CD4-positive, alpha-beta T cell treated with Interleukin-6 at 100 ng/mL for 8 hours (primary cell): ENCODE data around the gene KLHL10.

Experiments used
- DNase-seq: peaks from one replicate; pipeline ENCODE4 v3.0.0-alpha.2; 2020; ENCODE audit warnings: mixed read lengths, low spot score

Gene KLHL10

DNA sequence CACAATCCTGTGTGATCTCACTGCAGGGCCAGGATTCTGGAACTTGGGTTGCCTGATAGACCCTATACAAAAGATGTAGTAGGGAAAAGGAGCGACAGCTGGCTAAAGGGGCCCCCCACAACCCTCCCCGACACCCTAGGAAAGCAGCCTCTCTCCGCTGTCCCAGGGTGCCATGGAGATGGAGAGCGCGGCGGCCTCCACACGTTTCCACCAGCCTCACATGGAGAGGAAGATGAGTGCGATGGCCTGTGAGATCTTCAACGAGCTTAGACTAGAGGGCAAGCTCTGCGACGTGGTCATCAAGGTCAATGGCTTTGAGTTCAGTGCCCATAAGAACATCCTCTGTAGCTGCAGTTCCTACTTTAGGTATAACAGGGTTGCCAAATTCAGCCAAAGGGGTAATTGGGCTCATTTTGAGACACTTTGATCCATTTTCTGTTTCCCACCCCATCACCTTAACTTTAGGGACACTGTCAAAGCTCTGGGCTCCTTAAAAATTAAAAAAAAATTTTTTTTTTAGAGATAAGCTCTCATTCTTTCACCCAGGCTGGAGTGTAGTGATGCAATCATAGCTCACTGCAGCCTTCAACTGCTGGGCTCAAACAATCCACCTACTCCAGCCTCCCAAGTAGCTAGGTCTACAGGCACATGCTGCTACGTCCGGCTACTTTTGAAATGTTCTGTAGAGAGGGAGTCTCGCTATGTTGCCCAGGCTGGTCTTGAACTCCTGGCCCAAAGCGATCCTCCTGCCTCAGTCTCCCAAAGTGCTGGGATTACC lies at the start of gene KLHL10:
TSS of gene KLHL10 (plus strand) at position 65 of the 778 bp plus-strand sequence. CDS start at position 173, 108 bp downstream.
- no peak for DNase-seq

DNA sequence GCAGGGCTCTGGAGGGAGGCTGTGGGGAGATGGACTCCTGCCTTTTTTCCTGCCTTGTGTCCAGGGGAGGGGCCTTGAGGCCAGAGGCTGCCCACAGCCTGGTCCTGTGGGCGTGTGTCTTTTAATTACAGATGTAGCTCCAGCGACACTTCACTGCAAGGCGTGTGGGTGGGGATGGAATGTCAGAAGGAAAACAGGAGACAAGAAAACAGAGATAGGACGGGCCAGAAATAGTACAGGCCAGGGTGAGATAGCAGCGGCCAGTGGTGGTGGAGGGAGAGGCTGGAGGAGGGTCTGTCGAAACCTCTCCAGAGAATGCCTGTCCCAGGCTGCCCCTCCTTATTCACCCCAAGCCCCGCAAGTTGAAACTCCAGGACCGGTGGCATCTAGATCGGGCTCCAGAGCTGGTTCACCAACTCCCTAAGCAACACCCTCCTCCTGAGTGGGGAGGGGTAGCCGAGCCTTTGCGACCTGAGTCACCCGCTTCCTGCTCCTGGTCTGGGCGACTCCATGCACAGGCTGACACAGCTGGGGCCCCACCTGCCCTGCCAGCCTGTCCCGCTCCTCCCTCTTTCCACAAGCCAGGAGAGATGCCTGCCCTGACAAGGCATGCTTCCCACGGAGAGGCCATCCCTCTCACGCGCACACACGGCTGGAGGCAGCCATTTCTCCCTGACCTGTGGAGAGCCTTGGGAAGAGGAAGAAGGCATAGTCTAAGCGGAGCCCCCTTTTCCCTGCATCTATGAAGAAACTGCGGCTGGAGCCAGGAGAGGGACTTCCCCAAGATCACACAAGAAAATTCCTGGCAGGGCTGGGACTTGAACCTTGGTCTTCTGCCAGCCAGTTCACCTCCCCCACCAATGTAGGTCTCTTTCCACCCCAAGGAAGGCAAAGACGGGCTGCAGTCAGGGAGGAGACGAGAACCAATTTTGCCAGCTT lies 44.5 kb upstream of the KLHL10 start:
- DNase-seq = no peak

DNA sequence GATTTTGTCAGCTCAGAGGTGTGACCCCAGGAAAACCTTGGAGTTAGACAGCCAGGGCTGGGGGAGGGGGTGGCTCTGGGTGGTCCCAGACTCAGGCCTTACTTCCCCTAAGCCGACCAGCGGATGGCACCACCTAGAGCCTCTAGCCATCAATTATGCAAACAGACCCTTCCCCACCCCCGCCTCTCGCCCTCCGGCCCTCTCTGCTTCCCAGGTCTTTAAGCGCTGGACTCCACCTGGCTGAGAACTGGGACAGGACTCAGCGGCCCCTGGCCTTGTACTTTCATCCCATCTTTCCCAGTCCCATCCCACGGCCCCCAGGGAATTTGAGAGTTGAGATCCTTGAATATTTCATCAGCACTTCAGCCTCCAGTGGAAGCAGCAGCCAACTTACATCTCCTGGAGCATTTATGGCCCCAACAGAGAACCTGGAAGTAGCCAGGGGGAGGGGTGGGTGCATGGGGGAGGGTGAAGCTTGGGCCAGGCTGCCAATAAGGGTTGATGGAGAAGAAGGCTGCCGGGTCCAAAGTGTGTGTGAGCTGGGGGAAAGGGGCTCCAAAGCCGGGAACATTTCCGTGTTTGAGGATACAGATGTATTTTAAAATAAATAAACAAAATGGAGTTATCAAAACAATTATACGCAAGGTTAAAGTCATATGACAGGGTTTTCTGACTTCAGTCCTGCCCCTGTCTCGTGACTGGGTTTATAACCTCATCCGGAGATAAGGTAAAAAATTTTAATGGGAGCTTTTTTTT lies 43.7 kb upstream of the KLHL10 start:
- no peak for DNase-seq

DNA sequence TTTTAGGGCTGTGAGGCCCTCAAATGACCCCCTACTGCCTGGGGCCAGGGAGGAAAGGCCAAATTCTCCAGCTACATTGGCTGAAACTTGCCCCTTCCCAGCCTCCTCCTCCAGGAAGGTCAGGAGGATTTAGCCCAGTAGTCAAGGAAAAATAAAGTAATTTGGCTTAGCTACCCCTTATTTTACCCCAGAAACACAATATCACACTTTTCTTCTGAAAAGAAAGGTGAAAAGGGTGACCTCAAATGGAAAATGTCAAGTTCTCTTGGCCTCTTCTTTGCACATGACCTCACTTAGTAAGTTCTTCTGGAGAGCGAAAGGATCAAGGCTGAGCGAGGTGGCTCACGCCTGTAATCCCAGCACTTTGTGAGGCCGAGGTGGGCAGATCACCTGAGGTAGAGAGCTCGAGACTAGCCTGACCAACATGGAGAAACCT lies 43.1 kb upstream of the KLHL10 start:
- no peak for DNase-seq

DNA sequence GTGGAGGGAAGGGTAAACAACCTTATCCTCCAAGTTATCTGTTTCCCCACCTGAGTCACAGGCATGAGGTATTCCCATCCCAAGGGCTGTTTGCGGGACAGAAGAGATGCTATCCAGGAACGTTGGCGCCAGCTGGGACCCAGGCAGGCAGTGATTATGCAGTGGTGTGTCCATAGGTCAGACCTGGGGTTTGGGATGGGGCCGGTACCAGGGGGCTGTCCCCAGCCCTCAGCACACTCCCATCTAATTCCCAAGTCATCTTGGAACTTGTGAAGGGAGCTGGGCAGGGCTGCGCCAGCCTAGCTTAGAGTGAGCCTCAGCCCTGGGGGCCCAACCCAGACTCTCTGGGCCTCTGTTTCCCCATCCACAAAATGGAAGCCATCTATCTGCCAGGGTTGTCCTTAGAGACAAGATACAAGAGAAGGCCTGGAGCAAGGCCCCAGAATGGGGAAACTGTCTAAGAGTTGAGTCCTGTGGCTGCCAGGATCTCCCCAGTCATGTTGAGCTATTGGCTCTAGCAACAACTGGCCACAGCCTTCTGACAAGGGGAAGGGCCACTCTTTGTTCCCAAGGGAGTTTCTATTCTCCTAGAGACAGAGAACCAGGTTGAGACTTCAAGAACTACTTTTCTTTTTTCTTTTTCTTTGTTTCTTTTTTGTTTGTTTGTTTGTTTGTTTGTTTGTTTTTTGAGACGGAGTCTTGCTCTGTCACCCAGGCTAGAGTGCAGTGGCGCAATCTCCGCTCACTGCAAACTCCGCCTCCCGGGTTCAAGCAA lies 41.3 kb upstream of the KLHL10 start:
- no peak for DNase-seq

DNA sequence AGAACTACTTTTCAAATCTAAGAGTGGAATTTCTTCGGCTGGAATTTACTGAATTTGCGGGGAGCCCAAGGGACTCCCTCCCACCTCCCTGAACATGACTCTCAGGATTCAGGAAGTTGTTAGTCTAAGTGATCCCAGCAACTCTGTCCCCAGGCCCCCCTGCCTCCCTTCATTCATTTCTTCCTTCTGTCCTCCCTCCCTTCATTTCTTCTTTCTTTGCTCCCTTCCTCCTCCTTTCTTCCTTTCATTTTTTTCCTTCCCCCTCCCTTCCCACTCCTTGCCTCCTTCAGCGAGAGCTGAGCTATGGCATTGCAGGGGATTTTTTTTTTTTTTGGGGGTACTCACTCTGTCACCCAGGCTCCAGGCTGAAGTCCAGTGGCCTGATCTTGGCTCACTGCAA lies 40.2 kb upstream of the KLHL10 start:
- DNase-seq = no peak

DNA sequence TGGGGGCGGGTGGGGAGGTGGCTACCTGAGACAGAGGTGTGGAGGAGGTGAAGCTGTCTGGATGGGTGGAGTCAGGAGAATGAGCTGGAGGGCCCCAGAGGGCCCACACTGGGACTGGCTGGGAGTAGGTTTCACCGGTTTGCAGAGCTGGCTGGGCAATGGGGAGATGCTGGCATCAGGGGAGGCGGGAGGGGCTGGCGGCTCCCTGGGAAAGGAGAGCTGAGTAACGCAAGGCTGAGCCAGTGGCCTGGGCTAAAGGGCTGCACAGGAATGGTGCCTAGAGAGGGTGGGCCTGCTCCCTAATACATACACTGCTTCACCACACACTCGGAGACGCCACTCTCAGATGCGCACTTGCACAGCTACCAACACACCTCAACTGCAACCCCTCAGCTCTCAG lies 38.3 kb upstream of the KLHL10 start:
- DNase-seq = no peak

DNA sequence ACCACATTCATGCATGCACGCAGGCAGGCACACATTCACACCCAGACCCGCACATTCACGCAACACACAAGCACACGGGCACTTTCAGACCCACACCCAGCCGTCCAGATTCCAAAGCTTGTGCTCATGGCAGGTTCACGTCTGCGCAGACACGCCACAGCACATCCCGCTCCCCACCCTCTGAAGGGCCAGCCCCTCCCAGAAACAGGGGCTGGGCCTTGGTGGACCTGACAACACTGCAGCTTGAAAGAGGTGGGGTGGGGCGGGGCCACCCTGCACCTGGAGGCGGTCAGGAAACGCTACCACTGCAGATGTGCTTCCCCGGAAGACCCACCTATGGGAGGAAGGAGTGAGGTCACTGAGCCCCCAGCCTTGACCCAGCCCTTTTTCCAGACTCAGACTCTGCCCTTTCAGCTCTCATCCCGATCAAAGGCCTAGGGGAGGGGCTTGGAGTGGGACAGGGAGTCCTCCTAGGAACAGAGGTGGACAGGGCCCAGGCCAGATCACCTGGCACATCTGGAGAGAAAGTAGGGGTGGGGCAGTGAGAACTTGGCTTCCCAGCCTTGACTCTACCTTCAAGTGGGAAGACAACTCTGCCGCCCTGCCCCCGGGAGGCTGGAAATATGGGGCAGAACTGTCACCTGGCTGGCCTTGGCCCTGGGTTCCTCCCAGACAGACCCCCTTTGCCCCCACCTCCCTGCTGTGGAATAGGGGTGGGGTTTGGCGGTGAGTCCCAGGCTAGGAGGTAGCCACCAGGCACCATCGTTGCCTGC lies 36.8 kb upstream of the KLHL10 start:
- DNase-seq = peak; percentile 16

DNA sequence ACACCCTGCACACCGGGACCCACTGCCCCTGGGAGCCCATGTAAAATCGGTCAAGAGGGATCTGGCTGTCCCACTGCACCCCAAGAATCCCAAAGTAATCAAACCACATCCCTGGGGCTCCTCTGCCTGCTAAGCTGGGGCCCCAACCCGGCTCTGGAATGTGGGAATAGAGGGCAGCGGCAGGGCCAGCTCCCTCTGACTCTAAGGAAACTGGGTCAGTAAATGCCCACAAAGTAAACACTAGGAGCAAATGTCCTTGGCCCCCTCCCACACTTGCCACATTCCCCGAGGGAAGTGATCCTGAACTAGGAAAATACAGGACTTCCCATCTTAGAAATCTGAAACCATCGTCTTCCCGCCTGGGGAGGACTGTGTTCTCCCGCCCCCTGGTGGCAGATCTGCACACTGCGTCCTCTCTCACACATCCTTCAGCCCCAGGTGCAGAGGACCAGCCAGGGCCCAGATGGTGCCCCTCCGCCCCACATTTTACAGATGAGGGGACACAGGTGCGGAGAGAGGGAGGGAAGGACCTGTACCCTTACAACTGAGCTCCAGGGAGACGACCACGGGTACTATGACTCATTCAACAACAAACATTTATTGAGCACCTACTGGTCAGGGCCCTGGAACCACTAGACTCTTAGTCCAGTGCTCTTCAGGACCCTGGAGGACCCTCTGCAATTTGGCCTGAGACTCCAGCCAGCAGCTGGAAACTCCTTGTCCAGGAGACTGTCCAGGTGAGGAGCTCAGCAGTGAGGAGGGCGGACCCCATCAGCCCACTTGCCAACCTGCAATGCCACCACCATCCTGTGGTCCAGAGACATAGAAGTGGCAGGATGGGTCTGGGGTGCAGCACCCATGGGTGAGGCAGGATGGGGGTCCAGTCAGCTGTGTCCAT lies 36.0 kb upstream of the KLHL10 start:
- DNase-seq = peak; percentile 66

DNA sequence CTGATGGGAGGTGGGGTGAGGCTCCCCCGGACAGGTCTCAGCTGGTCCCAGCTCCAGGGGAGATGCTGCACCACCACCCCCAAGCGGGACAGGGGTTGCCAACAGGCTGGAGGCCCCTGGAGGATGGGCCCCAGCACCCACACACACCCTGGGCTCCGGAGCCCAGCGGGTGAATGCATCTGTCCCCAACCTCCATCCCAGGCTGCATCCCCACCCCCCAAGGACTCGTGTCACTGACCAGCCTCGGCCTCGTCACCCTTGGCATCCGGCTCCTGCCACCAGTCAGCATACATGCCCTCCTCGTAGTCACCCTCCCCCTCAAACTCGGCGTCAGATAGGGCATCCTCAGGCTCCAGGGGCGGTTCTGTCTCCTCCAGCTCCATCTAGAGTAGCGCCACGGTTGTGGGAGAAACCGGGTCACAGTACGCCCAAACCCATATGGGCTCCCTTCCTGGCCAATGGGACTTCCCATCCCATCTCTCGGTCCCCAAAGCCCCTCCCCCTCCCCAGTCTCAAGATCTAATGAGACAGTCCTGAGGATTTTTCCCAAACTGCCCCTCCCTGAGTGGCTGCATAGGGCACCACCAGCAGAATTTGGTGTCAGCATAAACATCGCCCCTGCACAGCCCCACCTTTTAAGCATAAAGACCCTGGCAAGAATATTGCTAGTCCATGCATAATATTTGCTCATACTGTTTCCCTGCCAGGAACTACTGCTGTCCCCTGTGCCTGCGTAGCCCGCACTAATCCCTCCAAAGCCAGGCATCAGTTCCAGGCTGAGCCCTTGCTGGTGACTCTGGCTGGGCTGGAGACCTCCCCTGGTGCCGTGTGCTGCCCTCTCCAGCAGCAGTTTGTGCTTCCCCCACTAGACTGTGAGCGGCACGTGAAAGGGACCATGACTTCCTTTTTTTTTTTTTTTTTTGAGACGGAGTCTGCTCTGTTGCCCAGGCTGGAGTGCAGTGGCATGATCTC lies 34.3 kb upstream of the KLHL10 start:
- no peak for DNase-seq

DNA sequence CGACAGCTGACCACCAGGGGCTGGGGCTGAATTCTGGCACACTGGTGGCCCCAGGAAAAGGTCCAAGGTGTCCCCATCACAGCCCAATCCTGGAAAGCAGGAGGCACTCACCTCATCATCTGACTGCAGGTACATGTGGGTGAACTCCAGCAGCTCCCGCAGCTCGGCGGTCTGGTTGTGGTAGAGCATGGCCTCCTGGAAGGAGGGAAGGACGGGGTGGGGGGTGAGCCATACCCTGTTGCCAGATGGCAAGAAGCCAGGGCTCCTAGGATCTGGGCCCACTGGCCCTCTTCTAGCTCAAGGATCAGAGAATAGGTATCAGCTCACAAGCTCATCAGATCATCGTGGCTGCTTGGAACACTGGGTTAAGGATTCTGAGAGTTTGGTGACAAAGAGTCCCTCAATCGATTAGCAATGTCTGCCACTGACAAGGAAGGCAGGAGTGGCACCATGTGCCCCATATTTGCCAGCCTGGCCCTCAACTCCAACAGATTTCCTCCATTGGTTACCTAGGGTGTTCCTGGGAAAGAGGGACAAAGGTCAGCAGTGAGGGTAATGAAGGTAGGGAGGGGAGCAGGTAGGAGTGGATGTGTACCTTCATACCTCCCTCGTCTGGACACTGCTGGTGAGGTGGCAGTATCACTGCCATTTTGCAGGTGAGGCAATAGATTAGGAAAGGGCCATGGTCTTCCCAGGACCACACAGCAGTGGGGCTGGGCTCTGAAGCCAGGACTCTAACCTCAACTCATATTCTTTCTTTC lies 30.8 kb upstream of the KLHL10 start:
- DNase-seq = no peak

DNA sequence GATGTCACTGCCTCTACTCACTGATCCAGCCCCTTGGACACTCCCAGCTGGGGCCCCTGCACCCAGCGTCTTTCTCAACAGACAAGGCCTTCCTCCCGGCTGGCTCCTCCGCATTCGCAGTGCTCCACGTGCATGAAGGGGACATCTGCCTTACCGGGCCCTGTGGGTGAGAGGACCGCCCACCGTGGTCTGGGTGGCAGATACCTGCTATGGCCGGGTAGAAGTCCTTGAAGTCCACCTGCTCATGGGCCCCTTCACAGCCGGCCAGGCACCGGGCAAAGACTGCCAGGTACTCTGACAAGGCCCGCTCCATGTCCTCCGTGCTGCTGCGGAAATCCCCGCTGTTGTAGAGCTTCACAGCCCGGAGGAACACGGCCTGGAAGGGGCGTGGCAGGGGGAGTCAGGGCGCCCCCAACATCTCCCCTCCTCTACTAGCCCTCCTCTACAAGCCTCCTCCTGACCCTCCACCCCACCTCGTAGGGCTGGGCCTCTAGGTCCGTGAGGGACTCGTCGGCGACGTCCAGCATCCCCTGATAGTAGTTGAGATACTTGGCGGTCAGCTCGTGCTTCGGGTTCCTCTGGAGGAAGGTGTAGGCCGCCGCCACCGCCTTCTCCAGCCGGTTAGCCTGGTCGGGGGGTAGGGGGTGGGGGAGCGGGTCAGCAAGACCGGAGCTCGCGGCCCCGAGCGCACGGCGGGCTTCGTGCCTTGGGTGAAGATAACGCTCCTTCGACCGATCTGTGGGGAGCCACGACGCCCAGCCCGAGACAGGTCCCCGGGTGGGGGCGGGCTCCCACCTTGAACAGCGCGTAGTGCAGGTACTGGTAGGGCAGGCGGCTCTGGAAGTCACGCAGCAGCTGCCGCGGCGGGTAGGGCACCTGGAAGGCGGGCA lies 26.7 kb upstream of the KLHL10 start:
- DNase-seq = peak; percentile 14

DNA sequence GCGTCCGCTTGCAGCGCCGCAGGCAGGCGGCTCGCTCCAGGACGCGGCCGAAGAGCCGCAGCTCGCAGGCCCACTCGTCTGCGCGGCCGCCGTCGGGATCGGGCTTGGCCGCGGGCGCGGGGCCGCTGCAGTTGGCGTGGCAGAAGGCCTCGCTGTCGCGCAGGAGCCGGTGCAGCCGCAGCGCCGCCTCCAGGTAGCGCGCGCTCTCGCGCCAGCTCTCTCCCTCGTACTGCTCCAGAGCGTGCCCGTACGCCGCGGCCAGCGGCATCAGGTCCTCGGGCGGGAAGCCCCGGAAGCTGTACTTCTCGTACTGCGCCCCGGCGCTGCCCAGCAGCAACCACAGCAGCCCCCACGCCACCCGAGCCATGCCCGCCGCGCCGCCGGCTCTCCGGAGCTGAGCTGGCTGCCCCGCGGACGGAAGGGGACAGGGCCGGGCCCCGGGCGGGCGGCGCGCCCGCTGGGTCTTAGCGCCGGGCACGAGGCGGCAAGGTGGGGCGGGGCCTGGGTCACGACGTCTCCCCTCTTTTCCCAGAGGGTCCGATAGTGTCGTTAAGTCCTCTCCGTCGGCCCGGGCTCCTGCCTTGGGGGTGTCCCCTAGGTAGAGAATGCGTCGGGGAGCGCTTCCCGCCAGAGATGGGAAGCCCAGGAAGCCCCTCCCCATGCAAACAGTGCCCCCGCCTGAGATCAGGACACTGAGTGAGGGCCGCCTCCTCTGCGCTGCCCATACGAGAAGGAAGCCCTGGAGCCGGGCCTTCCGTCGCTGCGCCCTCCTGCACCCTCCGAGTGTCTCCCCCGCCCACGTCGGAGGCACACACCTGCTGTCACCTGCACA lies 25.9 kb upstream of the KLHL10 start, which contains the start of gene P3H4:
TSS of gene P3H4 (minus strand) at position 401 of the 832 bp plus-strand sequence. CDS start at position 367, 34 bp downstream.
- peak; percentile 70 for DNase-seq

DNA sequence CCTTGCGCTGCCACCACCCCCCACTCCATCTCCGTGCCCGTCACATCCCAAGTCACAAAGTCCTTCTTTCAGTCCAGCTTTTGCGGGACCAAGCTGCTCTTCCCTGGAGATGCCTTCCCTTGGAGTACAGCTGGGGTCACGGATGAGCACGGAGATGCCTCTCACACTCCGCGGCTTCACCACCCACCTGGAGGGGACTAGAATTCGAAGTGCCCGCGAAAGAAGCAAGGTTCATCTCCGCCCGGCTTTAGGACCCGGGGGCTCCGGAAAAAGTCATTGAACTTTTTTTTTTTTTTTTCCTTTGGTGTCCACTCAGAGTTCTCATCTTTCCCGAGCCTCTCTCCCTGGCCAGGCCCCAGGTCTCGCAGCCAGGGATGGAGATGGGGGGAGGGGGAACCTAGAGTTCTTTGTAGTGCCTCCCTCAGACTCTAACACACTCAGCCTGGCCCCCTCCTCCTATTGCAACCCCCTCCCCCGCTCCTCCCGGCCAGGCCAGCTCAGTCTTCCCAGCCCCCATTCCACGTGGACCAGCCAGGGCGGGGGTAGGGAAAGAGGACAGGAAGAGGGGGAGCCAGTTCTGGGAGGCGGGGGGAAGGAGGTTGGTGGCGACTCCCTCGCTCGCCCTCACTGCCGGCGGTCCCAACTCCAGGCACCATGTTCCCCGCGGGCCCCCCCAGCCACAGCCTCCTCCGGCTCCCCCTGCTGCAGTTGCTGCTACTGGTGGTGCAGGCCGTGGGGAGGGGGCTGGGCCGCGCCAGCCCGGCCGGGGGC lies 25.1 kb upstream of the KLHL10 start, which contains the start of gene FKBP10:
TSS of gene FKBP10 (plus strand) at position 624 of the 771 bp plus-strand sequence. CDS start at position 655, 31 bp downstream.
- no peak for DNase-seq
